Effector memory CD4-positive, alpha-beta T cell (primary cell): ENCODE results near the gene AEN.
A peak's percentile ranks its signal among the peaks of the same experiment; 100 is the strongest.

Source experiments
- DNase-seq, 3 donors: peaks; one replicate each; pipeline ENCODE4 v3.0.0-alpha.2; 2020
- H3K27ac ChIP-seq: 2 replicates; pipeline ENCODE4 v1.7.0; 2013; ENCODE audit warnings: mild to moderate bottlenecking, low read length, moderate library complexity; ENCODE audit not compliant: insufficient read depth, poor library complexity, severe bottlenecking
- H3K27me3 ChIP-seq: replicated peaks from 2 replicates; pipeline ENCODE4 v1.7.0; 2013; ENCODE audit warnings: mild to moderate bottlenecking, low read length; ENCODE audit not compliant: insufficient read depth, control insufficient read depth, poor library complexity, severe bottlenecking
- H3K36me3 ChIP-seq: 2 replicates; pipeline ENCODE4 v1.7.0; 2013; ENCODE audit warnings: mild to moderate bottlenecking, low read length, moderate library complexity; ENCODE audit not compliant: control insufficient read depth, insufficient read depth
- H3K4me1 ChIP-seq: 2 replicates; pipeline ENCODE4 v1.7.0; 2013; ENCODE audit warnings: low read length, mild to moderate bottlenecking; ENCODE audit not compliant: control insufficient read depth, insufficient read depth, poor library complexity, severe bottlenecking
- H3K4me3 ChIP-seq: 2 replicates; pipeline ENCODE4 v1.7.0; 2013; ENCODE audit warnings: low read length, low read depth, mild to moderate bottlenecking; ENCODE audit not compliant: insufficient read depth, poor library complexity, severe bottlenecking
- H3K9me3 ChIP-seq: 2 replicates; pipeline ENCODE4 v1.7.0; 2013; ENCODE audit warnings: mild to moderate bottlenecking, low read length, moderate library complexity; ENCODE audit not compliant: control insufficient read depth

The AEN gene

GRCh38 chr15:88648357-88649214 is 27.4 kb downstream of the AEN start:
- DNase-seq = peak in 2 of 3 donors; percentile 26 to 31
- peaks cover 58% of the 10 kb centered on the region for H3K4me1 ChIP-seq
- H3K27me3 ChIP-seq = no peaks in the 10 kb centered on the region
- peak overlapping the region; percentile 81 for H3K27ac ChIP-seq
- H3K9me3 ChIP-seq = no peaks in the 10 kb centered on the region
- no peak overlapping the region for H3K4me3 ChIP-seq
- H3K36me3 ChIP-seq = peaks cover 34% of the 10 kb centered on the region

DNA sequence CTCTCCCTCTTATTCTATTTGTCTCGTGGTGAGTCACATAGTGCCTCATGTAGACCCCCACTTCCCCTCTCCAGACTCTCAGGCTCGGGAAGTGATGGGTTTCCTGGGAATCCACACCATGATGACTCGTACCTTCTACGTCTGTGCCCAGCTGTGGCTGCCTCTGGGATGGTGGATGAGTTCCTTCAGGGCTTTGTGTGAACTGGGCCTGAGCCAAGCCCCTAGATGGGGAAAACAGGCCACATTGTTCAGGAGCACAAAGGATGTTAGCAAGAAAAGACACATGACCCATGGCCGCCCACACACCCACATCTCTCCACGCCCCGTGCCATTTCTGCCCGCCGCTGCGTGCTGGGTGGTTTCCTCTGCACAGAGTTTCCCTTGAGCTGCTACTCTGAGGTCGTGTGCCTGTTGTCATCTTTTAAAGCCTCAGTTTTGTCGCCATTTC is 28.2 kb downstream of the AEN start:
- Histone ChIP-seq H3K27me3 (no peaks in the 10 kb centered on the region), H3K27ac (peak overlapping the region; percentile 81), H3K4me3 (no peak overlapping the region), H3K9me3 (no peaks in the 10 kb centered on the region), H3K4me1 (peaks cover 57% of the 10 kb centered on the region), H3K36me3 (peaks cover 40% of the 10 kb centered on the region)
- DNase-seq = peak in 1 of 3 donors; percentile 36

DNA sequence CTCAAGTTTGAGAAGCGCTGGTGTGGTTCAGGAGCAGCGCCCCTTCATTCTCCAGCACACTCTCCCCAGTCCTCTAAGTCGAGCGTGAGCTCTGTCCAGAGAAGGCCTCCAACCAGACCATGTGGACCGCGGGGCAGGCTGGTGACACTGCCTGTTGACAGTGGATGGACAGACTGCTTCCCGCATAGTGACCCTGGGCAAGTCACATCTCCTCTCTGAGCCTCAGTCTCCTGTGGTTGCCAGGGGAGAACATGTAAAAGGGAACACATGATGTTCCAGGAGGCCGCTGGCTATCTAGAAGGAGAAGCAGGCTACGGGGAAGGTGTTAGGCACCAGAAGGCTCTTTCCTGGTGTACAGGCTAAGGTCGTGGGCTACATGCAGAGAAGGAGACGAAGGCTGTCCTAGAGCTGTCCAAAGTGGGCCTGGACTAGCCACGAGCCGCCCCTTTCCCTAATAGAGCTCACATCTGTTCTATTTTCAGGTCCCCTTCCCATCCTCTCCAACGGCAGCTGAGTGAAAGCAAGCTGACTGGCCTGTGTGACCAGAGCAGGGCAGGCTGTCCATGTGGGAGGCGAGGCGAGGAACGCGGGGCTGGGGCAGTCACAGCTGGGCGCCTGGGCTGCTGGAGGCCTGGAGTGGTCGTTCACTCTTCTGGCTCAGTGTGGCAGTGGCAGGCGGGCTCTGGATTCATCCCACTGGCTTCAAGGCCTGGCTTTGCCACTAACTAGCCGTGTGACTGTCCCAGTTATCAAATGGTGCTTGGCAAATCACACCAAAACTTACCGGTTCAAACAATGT is 28.8 kb downstream of the AEN start:
- Histone ChIP-seq H3K4me1 (peaks cover 58% of the 10 kb centered on the region), H3K36me3 (peaks cover 35% of the 10 kb centered on the region), H3K9me3 (no peaks in the 10 kb centered on the region), H3K4me3 (no peak overlapping the region), H3K27ac (peak overlapping the region; percentile 81), H3K27me3 (no peaks in the 10 kb centered on the region)
- no peak for DNase-seq

DNA sequence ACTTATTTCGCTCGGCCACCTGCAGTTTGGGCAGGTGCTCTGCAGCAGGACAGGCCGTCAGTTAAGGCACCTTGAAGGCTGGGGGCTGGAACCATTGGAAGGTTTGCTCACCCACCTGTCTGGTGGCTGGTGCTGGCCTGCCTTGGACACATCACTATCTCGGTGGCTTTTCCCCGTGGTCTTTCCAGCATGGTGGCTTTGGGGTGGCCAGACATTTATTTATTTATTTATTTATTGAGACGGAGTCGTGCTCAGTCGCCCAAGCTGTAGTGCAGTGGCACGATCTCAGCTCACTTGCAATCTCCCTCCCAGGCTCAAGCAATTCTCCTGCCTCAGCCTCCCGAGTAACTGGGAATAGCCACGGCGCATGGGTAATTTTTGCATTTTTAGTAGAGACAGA is 29.4 kb downstream of the AEN start:
- Histone ChIP-seq H3K4me1 (peaks cover 60% of the 10 kb centered on the region), H3K9me3 (no peaks in the 10 kb centered on the region), H3K4me3 (no peak overlapping the region), H3K27me3 (no peaks in the 10 kb centered on the region), H3K27ac (peak overlapping the region; percentile 81), H3K36me3 (peaks cover 31% of the 10 kb centered on the region)
- no peak for DNase-seq

DNA sequence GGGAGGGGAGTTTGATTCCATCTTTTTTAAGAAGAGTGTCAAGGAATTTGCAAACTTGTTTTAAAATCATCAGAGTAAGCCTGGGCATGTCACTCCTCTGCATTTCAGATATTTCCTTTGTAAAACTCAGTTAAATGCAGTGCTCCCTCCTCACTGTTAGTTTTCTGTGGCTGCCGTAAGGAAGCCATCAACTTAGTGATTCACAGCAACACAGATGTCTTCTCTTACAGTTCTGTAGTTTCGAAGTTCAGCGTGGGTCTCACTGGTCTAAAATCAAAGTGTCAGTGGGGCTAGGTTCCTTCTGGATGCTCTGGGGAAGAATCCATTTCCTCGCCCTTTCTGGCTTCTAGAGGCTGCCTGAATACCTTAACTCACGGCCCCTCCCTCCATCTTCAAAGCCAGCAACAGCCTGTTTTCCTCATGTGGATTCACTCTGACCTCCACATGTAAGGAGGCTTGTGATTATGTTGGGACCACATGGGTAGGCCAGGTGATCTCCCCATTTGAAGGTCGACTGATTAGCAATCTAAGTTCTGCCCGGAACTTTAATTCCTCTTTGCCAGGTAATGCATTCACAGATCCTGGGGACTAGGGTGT is 30.1 kb downstream of the AEN start:
- H3K4me3 ChIP-seq = no peak overlapping the region
- peak overlapping the region; percentile 32 for H3K27ac ChIP-seq
- no peaks in the 10 kb centered on the region for H3K27me3 ChIP-seq
- no peaks in the 10 kb centered on the region for H3K9me3 ChIP-seq
- peaks cover 25% of the 10 kb centered on the region for H3K36me3 ChIP-seq
- peaks cover 66% of the 10 kb centered on the region for H3K4me1 ChIP-seq
- no peak for DNase-seq

DNA sequence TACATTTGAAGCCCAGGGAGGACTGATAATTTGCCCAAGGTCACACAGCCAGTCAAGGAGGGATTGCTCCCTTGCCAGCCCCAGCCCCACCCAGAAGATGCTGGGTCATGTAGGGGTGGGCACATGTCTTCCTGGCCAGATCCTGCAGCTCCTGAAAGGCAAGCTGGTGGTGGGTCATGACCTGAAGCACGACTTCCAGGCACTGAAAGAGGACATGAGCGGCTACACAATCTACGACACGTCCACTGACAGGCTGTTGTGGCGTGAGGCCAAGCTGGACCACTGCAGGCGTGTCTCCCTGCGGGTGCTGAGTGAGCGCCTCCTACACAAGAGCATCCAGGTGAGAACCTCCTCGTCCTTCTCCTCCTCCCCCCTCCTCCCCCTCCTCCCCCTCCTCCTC is 30.8 kb downstream of the AEN start:
- DNase-seq = no peak
- no peaks in the 10 kb centered on the region for H3K27me3 ChIP-seq
- H3K27ac ChIP-seq = peak overlapping the region; percentile 32
- peaks cover 73% of the 10 kb centered on the region for H3K4me1 ChIP-seq
- no peaks in the 10 kb centered on the region for H3K9me3 ChIP-seq
- no peak overlapping the region for H3K4me3 ChIP-seq
- peaks cover 22% of the 10 kb centered on the region for H3K36me3 ChIP-seq

DNA sequence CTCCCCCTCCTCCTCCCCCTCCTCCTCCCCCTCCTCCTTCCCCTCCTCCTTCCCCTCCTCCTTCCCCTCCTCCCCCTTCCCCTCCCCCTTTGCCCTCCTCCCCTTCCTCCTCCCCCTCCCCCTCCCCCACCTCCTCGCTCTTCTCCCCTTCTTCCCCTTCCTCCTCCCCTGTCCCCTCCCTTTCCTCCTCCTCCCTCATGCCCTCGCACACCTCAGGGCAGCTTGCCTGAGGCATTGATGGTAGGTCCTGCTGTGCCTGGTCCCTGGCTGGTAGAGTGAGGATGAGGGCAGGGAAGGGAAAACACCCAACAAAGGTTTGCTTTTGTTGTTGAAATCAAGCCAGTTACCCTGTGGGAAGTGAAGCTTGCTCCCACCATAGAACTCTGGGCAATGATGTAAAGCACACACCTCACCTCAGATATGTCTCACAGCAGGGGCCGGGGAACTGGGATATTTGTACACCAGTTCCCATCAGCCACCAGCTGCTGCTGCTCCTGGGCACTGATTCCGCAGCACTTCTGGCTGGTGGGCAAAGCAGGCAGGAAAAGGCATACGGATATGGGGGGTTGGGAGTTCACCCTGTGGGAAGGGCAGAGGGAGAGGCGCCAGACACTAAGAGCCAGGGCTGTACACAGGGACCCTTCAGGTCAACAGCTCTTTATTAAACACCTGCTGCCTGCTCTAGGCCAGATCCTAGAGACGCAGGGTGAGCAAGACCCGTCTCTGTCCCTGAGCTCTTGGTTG is 31.5 kb downstream of the AEN start:
- H3K9me3 ChIP-seq = no peaks in the 10 kb centered on the region
- no peak overlapping the region for H3K27ac ChIP-seq
- peaks cover 76% of the 10 kb centered on the region for H3K4me1 ChIP-seq

GRCh38 chr15:88653200-88654064 is 32.3 kb downstream of the AEN start:
- Histone ChIP-seq H3K4me1 (peaks cover 68% of the 10 kb centered on the region), H3K36me3 (peaks cover 22% of the 10 kb centered on the region), H3K27ac (no peak overlapping the region), H3K9me3 (no peaks in the 10 kb centered on the region), H3K27me3 (no peaks in the 10 kb centered on the region), H3K4me3 (no peak overlapping the region)
- no peak for DNase-seq

More for the DNA sequence above, 31.5 kb downstream of the AEN start:
- Histone ChIP-seq H3K36me3 (peaks cover 22% of the 10 kb centered on the region), H3K27me3 (no peaks in the 10 kb centered on the region), H3K4me3 (no peak overlapping the region)
- DNase-seq = no peak
